HepG2 (cell line): ENCODE data around the gene ICAM2. TPM values are rescaled to one million over a fixed set of nuclear protein-coding genes. Genes with fewer than 3 reads are reported as not detected.

ENCODE experiments used
- ELF3 ChIP-seq: IDR thresholded peaks from 2 replicates; pipeline ENCODE4 v1.6.1; 2016; ENCODE audit warnings: missing genetic modification reagents, missing compliant biosample characterization
- ELF4 ChIP-seq: sonication (generic); formaldehyde crosslinking; IDR thresholded peaks from 2 replicates; pipeline ENCODE4 v1.5.0; 2020; ENCODE audit warnings: missing genetic modification reagents, mild to moderate bottlenecking, moderate library complexity, borderline replicate concordance
- FOXA1 ChIP-seq, 2 experiments: fragments of 450-650 bp in 1 of 2; sonication (generic) in 1 of 2; formaldehyde crosslinking in 1 of 2; IDR thresholded peaks; 2 replicates each; pipeline versions ENCODE4 v1.4.0 to v1.6.1; 2016 to 2020; ENCODE audit warnings: missing genetic modification reagents in 1 of 2
- GTF2F1 ChIP-seq: fragments of 150-350 bp; IDR thresholded peaks from 2 replicates; pipeline ENCODE4 v1.6.1; 2014; ENCODE audit warnings: low read length
- HNRNPUL1 ChIP-seq: fragments of 200-400 bp; formaldehyde crosslinking; IDR thresholded peaks from 2 replicates; pipeline ENCODE4 v1.6.1; 2017; ENCODE audit warnings: low read depth, mild to moderate bottlenecking, low read length, moderate library complexity
- IRF2 ChIP-seq: IDR thresholded peaks from 2 replicates; pipeline ENCODE4 v1.6.1; 2018; ENCODE audit warnings: missing genetic modification reagents, missing compliant biosample characterization
- KLF9 ChIP-seq: IDR thresholded peaks from 2 replicates; pipeline ENCODE4 v1.6.1; 2016; ENCODE audit warnings: low read depth
- RAD51 ChIP-seq: fragments of 450-650 bp; IDR thresholded peaks from 2 replicates; pipeline ENCODE4 v1.6.1; 2016; ENCODE audit warnings: borderline replicate concordance
- REPIN1 ChIP-seq: sonication (generic); formaldehyde crosslinking; IDR thresholded peaks from 2 replicates; pipeline ENCODE4 v1.8.0; 2022; ENCODE audit warnings: missing genetic modification reagents, low read depth, mild to moderate bottlenecking, borderline replicate concordance
- SRSF9 ChIP-seq: fragments of 200-400 bp; formaldehyde crosslinking; IDR thresholded peaks from 2 replicates; pipeline ENCODE4 v1.6.1; 2018; ENCODE audit warnings: borderline replicate concordance, mild to moderate bottlenecking, low read depth, low read length; ENCODE audit not compliant: insufficient read depth, poor library complexity, severe bottlenecking
- TBP ChIP-seq: sonication (generic); formaldehyde crosslinking; IDR thresholded peaks from 2 replicates; pipeline ENCODE4 v1.5.0; 2020; ENCODE audit warnings: missing genetic modification reagents
- TMF1 ChIP-seq: sonication (generic); formaldehyde crosslinking; IDR thresholded peaks from 2 replicates; pipeline ENCODE4 v1.8.1; 2022; ENCODE audit warnings: low read depth, missing genetic modification reagents
- ZFP37 ChIP-seq: sonication (generic); formaldehyde crosslinking; IDR thresholded peaks from 2 replicates; pipeline ENCODE4 v1.4.0; 2020; ENCODE audit warnings: missing genetic modification reagents, borderline replicate concordance
- ZNF333 ChIP-seq: sonication (generic); formaldehyde crosslinking; IDR thresholded peaks from 2 replicates; pipeline ENCODE4 v1.4.0; 2020; ENCODE audit warnings: mild to moderate bottlenecking, missing genetic modification reagents, borderline replicate concordance
- ZNF34 ChIP-seq: sonication (generic); formaldehyde crosslinking; IDR thresholded peaks from 2 replicates; pipeline ENCODE4 v1.4.0; 2020; ENCODE audit warnings: mild to moderate bottlenecking, missing genetic modification reagents, borderline replicate concordance
- ZNF570 ChIP-seq: sonication (generic); formaldehyde crosslinking; IDR thresholded peaks from 2 replicates; pipeline ENCODE4 v1.4.0; 2020; ENCODE audit warnings: mild to moderate bottlenecking, missing genetic modification reagents, borderline replicate concordance
- polyA plus RNA-seq, 8 experiments: library from polyadenylated mRNA; depleted of rRNA in 3 of 8; stranded (reverse) in 7 of 8; unstranded in 1 of 8; fragments of >200 nt; fragmentation: Illumina TruSeq in 4 of 8; extraction: Trizol in 4 of 8; gene quantifications; 2 replicates each; pipeline versions ENCODE4 v1.2.1 to v1.2.3, GENCODE V29; 2011 to 2016; ENCODE audit warnings: low read depth in 4 of 8, missing spikeins in 1 of 8, mixed read lengths in 1 of 8; ENCODE audit not compliant: insufficient read depth in 1 of 8
- total RNA-seq, 5 experiments: library from RNA; depleted of rRNA; stranded (reverse); fragments of >200 nt; fragmentation: Illumina TruSeq; extraction: Trizol; gene quantifications; 2 replicates each; pipeline ENCODE4 v1.2.3, GENCODE V29; 2016; ENCODE audit warnings: low read depth in 1 of 5
- TF ChIP-seq, protein P1 (sequence below): sonication (generic); formaldehyde crosslinking; IDR thresholded peaks from 2 replicates; pipeline ENCODE4 v1.4.0; 2020; ENCODE audit warnings: missing genetic modification reagents
- TF ChIP-seq, protein P2 (sequence below): sonication (generic); formaldehyde crosslinking; IDR thresholded peaks from 2 replicates; pipeline ENCODE4 v1.4.0; 2020; ENCODE audit warnings: missing genetic modification reagents
- TF ChIP-seq, protein P3 (sequence below): sonication (generic); formaldehyde crosslinking; IDR thresholded peaks from 2 replicates; pipeline ENCODE4 v1.4.0; 2020; ENCODE audit warnings: mild to moderate bottlenecking, missing genetic modification reagents, borderline replicate concordance
- TF ChIP-seq, protein P4 (sequence below): sonication (generic); formaldehyde crosslinking; IDR thresholded peaks from 2 replicates; pipeline ENCODE4 v1.8.1; 2023; ENCODE audit warnings: missing genetic modification reagents, inconsistent platforms, borderline replicate concordance

Gene ICAM2
- total and polyA plus RNA-seq, 2 of the 13 experiments (the other 11 are each of a cell fraction or from before 2014, with no cell fraction given): 10.9 to 20.8 TPM

DNA sequence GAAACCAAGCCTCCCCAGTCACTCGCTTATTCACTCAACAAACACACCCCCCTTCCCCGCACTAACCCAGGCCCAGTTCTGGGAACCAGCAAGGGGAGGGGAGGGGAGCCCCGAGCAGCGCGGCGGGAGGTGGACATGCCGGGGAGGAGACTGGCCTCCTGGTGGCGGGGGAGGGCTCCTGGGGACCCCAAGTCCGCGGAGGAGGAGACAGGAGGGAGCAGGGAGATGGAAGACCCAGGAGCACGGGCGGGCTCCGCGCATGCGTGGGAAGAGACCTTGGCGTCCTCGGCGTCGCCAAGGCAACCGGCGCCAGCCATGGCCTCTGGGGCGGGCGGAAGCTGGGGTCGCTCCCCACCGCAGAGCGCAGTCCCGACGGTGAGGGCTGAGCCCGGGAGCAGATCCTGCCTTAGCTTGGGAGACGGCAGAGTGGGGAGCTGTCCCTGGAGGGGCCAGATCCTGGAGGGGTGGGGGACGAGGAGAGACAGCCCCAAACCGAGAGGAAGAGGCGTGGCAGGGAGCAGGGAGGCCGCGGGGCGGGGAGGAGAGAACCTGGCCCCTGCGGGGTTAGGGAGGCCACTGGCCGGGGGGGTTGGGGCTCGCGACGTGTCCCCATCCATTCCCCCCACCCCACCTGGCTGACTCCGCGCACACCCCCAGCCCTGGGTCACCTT lies 22.2 kb downstream of the ICAM2 start, which contains the start of gene PRR29 (continued):
- no peak for TF ChIP-seq ZFP37 (CRISPR knock-in tag)
- TF ChIP-seq ELF3 (CRISPR knock-in tag): peak; percentile 58
- no peak for TF ChIP-seq KLF9 (CRISPR knock-in tag)
- no peak for TF ChIP-seq RAD51
- TF ChIP-seq ZNF34 (CRISPR knock-in tag): no peak
- TF ChIP-seq TMF1 (CRISPR knock-in tag): no peak
- no peak for TF ChIP-seq GTF2F1
- TF ChIP-seq, protein P1, sequence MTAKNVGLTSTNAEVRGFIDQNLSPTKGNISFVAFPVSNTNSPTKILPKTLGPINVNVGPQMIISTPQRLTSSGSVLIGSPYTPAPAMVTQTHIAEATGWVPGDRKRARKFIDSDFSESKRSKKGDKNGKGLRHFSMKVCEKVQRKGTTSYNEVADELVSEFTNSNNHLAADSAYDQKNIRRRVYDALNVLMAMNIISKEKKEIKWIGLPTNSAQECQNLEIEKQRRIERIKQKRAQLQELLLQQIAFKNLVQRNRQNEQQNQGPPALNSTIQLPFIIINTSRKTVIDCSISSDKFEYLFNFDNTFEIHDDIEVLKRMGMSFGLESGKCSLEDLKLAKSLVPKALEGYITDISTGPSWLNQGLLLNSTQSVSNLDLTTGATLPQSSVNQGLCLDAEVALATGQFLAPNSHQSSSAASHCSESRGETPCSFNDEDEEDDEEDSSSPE (CRISPR knock-in tag): 0 out of 2 replicates have a peak, but pooled peaks have one; percentile 43
- no peak for TF ChIP-seq ZNF570 (CRISPR knock-in tag)
- TF ChIP-seq ZNF333 (CRISPR knock-in tag): 0 out of 2 replicates have a peak, but pooled peaks have one; percentile 31
- TF ChIP-seq, protein P2, sequence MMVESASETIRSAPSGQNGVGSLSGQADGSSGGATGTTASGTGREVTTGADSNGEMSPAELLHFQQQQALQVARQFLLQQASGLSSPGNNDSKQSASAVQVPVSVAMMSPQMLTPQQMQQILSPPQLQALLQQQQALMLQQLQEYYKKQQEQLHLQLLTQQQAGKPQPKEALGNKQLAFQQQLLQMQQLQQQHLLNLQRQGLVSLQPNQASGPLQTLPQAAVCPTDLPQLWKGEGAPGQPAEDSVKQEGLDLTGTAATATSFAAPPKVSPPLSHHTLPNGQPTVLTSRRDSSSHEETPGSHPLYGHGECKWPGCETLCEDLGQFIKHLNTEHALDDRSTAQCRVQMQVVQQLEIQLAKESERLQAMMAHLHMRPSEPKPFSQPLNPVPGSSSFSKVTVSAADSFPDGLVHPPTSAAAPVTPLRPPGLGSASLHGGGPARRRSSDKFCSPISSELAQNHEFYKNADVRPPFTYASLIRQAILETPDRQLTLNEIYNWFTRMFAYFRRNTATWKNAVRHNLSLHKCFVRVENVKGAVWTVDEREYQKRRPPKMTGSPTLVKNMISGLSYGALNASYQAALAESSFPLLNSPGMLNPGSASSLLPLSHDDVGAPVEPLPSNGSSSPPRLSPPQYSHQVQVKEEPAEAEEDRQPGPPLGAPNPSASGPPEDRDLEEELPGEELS (CRISPR knock-in tag): no peak
- TF ChIP-seq IRF2: peak; percentile 49; the same call in 1 of the 2 replicates
- TF ChIP-seq ELF4: no peak
- TF ChIP-seq, protein P3, sequence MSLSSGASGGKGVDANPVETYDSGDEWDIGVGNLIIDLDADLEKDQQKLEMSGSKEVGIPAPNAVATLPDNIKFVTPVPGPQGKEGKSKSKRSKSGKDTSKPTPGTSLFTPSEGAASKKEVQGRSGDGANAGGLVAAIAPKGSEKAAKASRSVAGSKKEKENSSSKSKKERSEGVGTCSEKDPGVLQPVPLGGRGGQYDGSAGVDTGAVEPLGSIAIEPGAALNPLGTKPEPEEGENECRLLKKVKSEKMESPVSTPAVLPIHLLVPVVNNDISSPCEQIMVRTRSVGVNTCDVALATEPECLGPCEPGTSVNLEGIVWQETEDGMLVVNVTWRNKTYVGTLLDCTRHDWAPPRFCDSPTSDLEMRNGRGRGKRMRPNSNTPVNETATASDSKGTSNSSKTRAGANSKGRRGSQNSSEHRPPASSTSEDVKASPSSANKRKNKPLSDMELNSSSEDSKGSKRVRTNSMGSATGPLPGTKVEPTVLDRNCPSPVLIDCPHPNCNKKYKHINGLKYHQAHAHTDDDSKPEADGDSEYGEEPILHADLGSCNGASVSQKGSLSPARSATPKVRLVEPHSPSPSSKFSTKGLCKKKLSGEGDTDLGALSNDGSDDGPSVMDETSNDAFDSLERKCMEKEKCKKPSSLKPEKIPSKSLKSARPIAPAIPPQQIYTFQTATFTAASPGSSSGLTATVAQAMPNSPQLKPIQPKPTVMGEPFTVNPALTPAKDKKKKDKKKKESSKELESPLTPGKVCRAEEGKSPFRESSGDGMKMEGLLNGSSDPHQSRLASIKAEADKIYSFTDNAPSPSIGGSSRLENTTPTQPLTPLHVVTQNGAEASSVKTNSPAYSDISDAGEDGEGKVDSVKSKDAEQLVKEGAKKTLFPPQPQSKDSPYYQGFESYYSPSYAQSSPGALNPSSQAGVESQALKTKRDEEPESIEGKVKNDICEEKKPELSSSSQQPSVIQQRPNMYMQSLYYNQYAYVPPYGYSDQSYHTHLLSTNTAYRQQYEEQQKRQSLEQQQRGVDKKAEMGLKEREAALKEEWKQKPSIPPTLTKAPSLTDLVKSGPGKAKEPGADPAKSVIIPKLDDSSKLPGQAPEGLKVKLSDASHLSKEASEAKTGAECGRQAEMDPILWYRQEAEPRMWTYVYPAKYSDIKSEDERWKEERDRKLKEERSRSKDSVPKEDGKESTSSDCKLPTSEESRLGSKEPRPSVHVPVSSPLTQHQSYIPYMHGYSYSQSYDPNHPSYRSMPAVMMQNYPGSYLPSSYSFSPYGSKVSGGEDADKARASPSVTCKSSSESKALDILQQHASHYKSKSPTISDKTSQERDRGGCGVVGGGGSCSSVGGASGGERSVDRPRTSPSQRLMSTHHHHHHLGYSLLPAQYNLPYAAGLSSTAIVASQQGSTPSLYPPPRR (CRISPR knock-in tag): no peak
- TF ChIP-seq, protein P4, sequence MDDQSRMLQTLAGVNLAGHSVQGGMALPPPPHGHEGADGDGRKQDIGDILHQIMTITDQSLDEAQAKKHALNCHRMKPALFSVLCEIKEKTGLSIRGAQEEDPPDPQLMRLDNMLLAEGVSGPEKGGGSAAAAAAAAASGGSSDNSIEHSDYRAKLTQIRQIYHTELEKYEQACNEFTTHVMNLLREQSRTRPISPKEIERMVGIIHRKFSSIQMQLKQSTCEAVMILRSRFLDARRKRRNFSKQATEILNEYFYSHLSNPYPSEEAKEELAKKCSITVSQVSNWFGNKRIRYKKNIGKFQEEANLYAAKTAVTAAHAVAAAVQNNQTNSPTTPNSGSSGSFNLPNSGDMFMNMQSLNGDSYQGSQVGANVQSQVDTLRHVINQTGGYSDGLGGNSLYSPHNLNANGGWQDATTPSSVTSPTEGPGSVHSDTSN (CRISPR knock-in tag): no peak
- TF ChIP-seq SRSF9: no peak
- no peak for TF ChIP-seq FOXA1 (IDR thresholded peaks at IDR 0.05)
- no peak for TF ChIP-seq FOXA1 (CRISPR knock-in tag; IDR thresholded peaks at IDR 0.05)
- TF ChIP-seq HNRNPUL1: no peak
- no peak for TF ChIP-seq REPIN1
- no peak for TF ChIP-seq TBP (CRISPR knock-in tag)
